Measurements from ENCODE around the gene BRF1.
A peak's percentile ranks its signal among the peaks of the same experiment; 100 is the strongest.

The BRF1 gene

GRCh38 chr14:105195522-105196264 is 105.1 kb downstream of the BRF1 start:
- peak; percentile 25 for DNase-seq (ENCODE audit: low spot score)

- no peak for DNase-seq (ENCODE audit: low spot score)
Measured at GRCh38 chr14:105195051-105195450, 105.8 kb downstream of the BRF1 start.

GRCh38 chr14:105193916-105194782 is 106.7 kb downstream of the BRF1 start:
- DNase-seq (ENCODE audit: low spot score), result peak; percentile 28

GRCh38 chr14:105192866-105193731 is 107.7 kb downstream of the BRF1 start:
- no peak for DNase-seq (ENCODE audit: low spot score)

- DNase-seq (ENCODE audit: low spot score), result no peak
Measured at GRCh38 chr14:105187935-105188524, 112.8 kb downstream of the BRF1 start.

- DNase-seq (ENCODE audit: low spot score), result no peak
Measured at GRCh38 chr14:105187116-105187515, 113.7 kb downstream of the BRF1 start.

GRCh38 chr14:105185973-105186372 is 114.8 kb downstream of the BRF1 start:
- no peak for DNase-seq (ENCODE audit: low spot score)

GRCh38 chr14:105185001-105185400 is 115.8 kb downstream of the BRF1 start:
- DNase-seq (ENCODE audit: low spot score), result no peak

GRCh38 chr14:105184461-105184860 is 116.3 kb downstream of the BRF1 start:
- no peak for DNase-seq (ENCODE audit: low spot score)

- DNase-seq (ENCODE audit: low spot score), result no peak
Measured at GRCh38 chr14:105182296-105183020, 118.3 kb downstream of the BRF1 start.

- no peak for DNase-seq (ENCODE audit: low spot score)
Measured at GRCh38 chr14:105181549-105182295, 119.1 kb downstream of the BRF1 start.

GRCh38 chr14:105180592-105181548 is 119.9 kb downstream of the BRF1 start, which contains the start of gene NUDT14:
Gene NUDT14 (minus strand): TSS chr14:105181312. CDS start chr14:105181209, 103 bp downstream.
- peak; percentile 86 for DNase-seq (ENCODE audit: low spot score)

GRCh38 chr14:105179191-105179590 is 121.6 kb downstream of the BRF1 start:
- no peak for DNase-seq (ENCODE audit: low spot score)

GRCh38 chr14:105178868-105179140 is 122.0 kb downstream of the BRF1 start:
- DNase-seq (ENCODE audit: low spot score), result no peak

- no peak for DNase-seq (ENCODE audit: low spot score)
Measured at GRCh38 chr14:105178069-105178867, 122.5 kb downstream of the BRF1 start.

- DNase-seq (ENCODE audit: low spot score), result no peak
Measured at GRCh38 chr14:105177082-105177481, 123.7 kb downstream of the BRF1 start.

GRCh38 chr14:105176513-105176912 is 124.3 kb downstream of the BRF1 start:
- no peak for DNase-seq (ENCODE audit: low spot score)

Data from CD4-positive, alpha-beta T cell treated with Interleukin-6 at 100 ng/mL for 8 hours (primary cell).